OCI-LY7 (cell line): Measurements from ENCODE around the gene TJP2. TPM values are rescaled to one million over a fixed set of nuclear protein-coding genes. Genes with fewer than 3 reads are reported as not detected.

Source experiments
- BruUV-seq: library from RNA; stranded (reverse); fragments of 400-500 nt; replicated peaks from 2 replicates; lab custom pipeline; 2021; lab: Mats Ljungman, UMichigan
- CTCF ChIA-PET: fragments of 300-600 bp; sonication (Branson Sonifier 250); formaldehyde crosslinking; loops from one replicate; lab custom pipeline; 2022; ENCODE audit warnings: antibody characterized with exemption; ENCODE audit not compliant: unreplicated experiment; lab: Charles Lee
- POLR2A ChIA-PET: fragments of 300-600 bp; sonication (Branson Sonifier 250); formaldehyde crosslinking; loops from one replicate; lab custom pipeline; 2022; ENCODE audit warnings: antibody characterized with exemption; lab: Charles Lee
- DNase-seq: peaks from one replicate; pipeline ENCODE4 v3.0.0-alpha.2; 2015; ENCODE audit warnings: low spot score
- H2AFZ ChIP-seq: fragments of 200-600 bp; sonication (generic), shearing (Covaris generic); 2 replicates; pipeline ENCODE4 v1.6.1; 2014; ENCODE audit warnings: mild to moderate bottlenecking, antibody characterized with exemption, low read length, moderate library complexity
- H3K27ac ChIP-seq: fragments of 200-600 bp; sonication (generic); 2 replicates; pipeline ENCODE4 v1.5.1; 2014; ENCODE audit warnings: mixed run types, low read depth, mild to moderate bottlenecking, moderate library complexity, low read length, inconsistent platforms; ENCODE audit not compliant: poor library complexity, severe bottlenecking
- H3K36me3 ChIP-seq: fragments of 200-600 bp; sonication (generic); 2 replicates; pipeline ENCODE4 v1.6.1; 2014; ENCODE audit warnings: mild to moderate bottlenecking, antibody characterized with exemption, low read length, moderate library complexity, mixed read lengths; ENCODE audit not compliant: insufficient read depth
- H3K4me1 ChIP-seq: fragments of 200-600 bp; sonication (generic); 2 replicates; pipeline ENCODE4 v1.5.1; 2014; ENCODE audit warnings: mild to moderate bottlenecking, low read length; ENCODE audit not compliant: insufficient read depth, poor library complexity, severe bottlenecking
- H3K4me2 ChIP-seq: fragments of 200-600 bp; sonication (generic); 2 replicates; pipeline ENCODE4 v1.6.1; 2014; ENCODE audit warnings: mild to moderate bottlenecking, low read length
- H3K4me3 ChIP-seq: fragments of 200-600 bp; sonication (generic); 2 replicates; pipeline ENCODE4 v1.5.1; 2014; ENCODE audit warnings: mild to moderate bottlenecking, low read depth, low read length; ENCODE audit not compliant: poor library complexity, severe bottlenecking
- H3K79me2 ChIP-seq: fragments of 200-600 bp; sonication (generic); 2 replicates; pipeline ENCODE4 v1.6.1; 2016; ENCODE audit warnings: low read depth, mild to moderate bottlenecking, low read length, moderate library complexity, mixed read lengths; ENCODE audit not compliant: insufficient read depth
- H3K9me2 ChIP-seq: fragments of 200-600 bp; sonication (generic); 2 replicates; pipeline ENCODE4 v1.6.1; 2016; ENCODE audit warnings: mild to moderate bottlenecking, low read length, mixed read lengths; ENCODE audit not compliant: insufficient read depth
- H3K9me3 ChIP-seq: fragments of 200-600 bp; sonication (generic); 2 replicates; pipeline ENCODE4 v1.6.1; 2014; ENCODE audit warnings: mild to moderate bottlenecking, mixed run types, low read length, mixed read lengths
- H4K20me1 ChIP-seq: fragments of 200-600 bp; sonication (generic); 2 replicates; pipeline ENCODE4 v1.6.1; 2014; ENCODE audit warnings: mild to moderate bottlenecking, antibody characterized with exemption, low read length, moderate library complexity, mixed read lengths; ENCODE audit not compliant: insufficient read depth
- CTCF ChIP-seq: fragments of 200-600 bp; sonication (generic); conservative IDR thresholded peaks from 2 replicates; pipeline ENCODE4 v1.5.1; 2014; ENCODE audit warnings: mild to moderate bottlenecking, antibody characterized with exemption, low read length, moderate library complexity, mixed read lengths
- EZH2phosphoT487 ChIP-seq: fragments of 200-600 bp; sonication (generic); IDR thresholded peaks from 2 replicates; pipeline ENCODE4 v1.6.1; 2018; ENCODE audit warnings: low read depth, borderline replicate concordance, mild to moderate bottlenecking, mixed run types, antibody characterized with exemption, low read length, moderate library complexity, mixed read lengths
- intact Hi-C: fragments of 100-400 bp; cut with micrococcal nuclease; formaldehyde crosslinking; loops from one replicate; pipeline ENCODE4 v1.10.0; 2022; ENCODE audit not compliant: unreplicated experiment
- total RNA-seq, 2 experiments: library from RNA; depleted of rRNA in 1 of 2; stranded (reverse); fragments of >200 nt in 1 of 2; shearing (Covaris generic) in 1 of 2; gene quantifications; 2 replicates each; pipeline ENCODE4 v1.2.3, GENCODE V29; 2014 to 2022

The TJP2 gene
- total RNA-seq, 2 experiments from 2014 or later, result 15.1 to 18.0 TPM

- no peak for DNase-seq
- Histone ChIP-seq H3K36me3 (no peaks in the 10 kb centered on the region), H3K79me2 (no peaks in the 10 kb centered on the region), H3K9me2 (no peaks in the 10 kb centered on the region), H3K9me3 (no peaks in the 10 kb centered on the region), H2AFZ (no peak overlapping the region), H4K20me1 (no peaks in the 10 kb centered on the region), H3K4me1 (peaks cover 41% of the 10 kb centered on the region), H3K4me3 (no peak overlapping the region), H3K4me2 (no peak overlapping the region), H3K27ac (no peak overlapping the region)
- intact Hi-C loops, result no loop called here
- BruUV-seq, result no TSS peak
- CTCF ChIA-PET, result no interaction called here
- POLR2A ChIA-PET, result interaction anchor here (1.1 kb wide), 1 partner anchor 10 kb away, joined by 5 read pairs; no protein-coding TSS in a partner anchor
- TF ChIP-seq EZH2phosphoT487, result no peak
- TF ChIP-seq CTCF, result no peak
Measured at GRCh38 chr9:69188975-69189374, 14.9 kb downstream of the TJP2 start.

GRCh38 chr9:69190086-69190862 is 16.2 kb downstream of the TJP2 start:
- Histone ChIP-seq H3K9me2 (no peaks in the 10 kb centered on the region), H3K9me3 (no peaks in the 10 kb centered on the region), H4K20me1 (no peaks in the 10 kb centered on the region), H3K27ac (peak overlapping the region; percentile 66), H3K4me1 (peaks cover 54% of the 10 kb centered on the region), H3K79me2 (no peaks in the 10 kb centered on the region), H3K36me3 (no peaks in the 10 kb centered on the region), H3K4me2 (peak overlapping the region; percentile 81), H2AFZ (peak overlapping the region; percentile 75), H3K4me3 (peak overlapping the region; percentile 56)
- DNase-seq, result peak; percentile 73
- no TSS peak for BruUV-seq
- intact Hi-C loops, result loop anchor here (5.0 kb wide), 2 partner anchors 68 to 153 kb away; partner anchors contain the start of gene FXN
- ChIA-PET POLR2A (interaction anchor here (1.0 to 1.9 kb wide), 5 partner anchors 10 to 154 kb away, joined by 3 to 6 read pairs (median 3); partner anchors contain the start of gene FXN), CTCF (interaction anchor here (1.0 kb wide), 1 partner anchor 15 kb away, joined by 3 read pairs; no protein-coding TSS in a partner anchor)
- TF ChIP-seq CTCF (no peak), EZH2phosphoT487 (no peak)
